Inflammatory macrophage treated with lipopolysaccharide for 4 hours (primary cell): ENCODE data around the gene SGPP2.

Source experiments
- DNase-seq: peaks from one replicate; pipeline ENCODE4 v3.0.0-alpha.2; 2020

The SGPP2 gene

DNA sequence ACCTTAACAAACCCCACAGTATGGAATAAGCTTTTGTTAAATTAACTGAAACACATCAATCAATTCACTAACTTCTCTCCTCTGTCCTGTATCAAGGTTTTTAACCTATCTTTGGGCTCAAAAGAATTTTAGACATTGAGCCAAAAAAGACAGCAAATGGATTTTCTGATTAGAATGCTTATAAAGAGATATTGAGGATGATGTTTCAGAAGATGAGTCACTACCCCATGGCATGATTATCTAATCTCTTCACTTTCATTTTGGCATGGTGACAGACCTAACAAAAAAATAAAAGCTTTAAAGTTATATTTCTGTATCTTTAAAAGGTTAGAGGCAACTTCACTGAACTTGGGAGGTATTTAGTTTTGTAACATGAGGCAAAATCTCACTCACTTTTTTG lies 55.5 kb downstream of the SGPP2 start:
- peak; percentile 68 for DNase-seq

DNA sequence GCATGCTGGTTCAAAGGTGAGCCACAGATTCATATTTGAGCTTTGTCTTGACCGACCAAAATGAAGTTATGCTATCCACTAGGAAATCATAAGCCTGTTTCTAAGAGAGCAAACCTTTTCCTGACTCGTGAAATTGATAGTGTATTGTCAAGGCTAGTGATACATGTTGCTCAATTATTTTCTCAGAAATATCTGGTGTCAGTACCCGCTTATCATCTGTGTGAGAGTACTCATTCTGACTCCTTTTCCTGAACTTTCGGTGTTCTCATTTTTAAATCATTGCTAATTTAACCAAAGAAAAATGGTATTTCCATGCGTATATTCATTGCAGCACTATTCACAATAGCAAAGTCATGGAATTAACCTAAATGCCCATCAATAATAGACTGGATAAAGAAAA lies 56.2 kb downstream of the SGPP2 start:
- DNase-seq, result no peak

DNA sequence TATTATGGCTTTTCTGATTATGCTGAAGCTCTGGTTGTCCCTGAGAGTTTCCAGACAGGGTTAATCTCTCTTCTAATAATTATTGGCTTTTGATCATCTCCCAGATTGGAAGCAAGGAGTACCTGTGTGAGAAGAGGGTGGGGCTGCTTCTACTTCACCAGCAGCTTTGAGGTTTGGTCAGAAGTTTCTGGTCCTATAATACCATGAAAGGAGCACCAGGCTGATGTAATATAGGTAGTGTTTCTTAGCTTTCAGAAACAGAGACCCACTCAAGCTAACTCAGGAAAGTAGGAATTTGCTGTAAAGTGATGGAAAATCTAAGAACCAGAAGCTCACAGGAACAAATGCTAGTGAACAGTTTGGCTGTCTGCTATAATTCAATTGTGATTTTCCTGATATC lies 57.6 kb downstream of the SGPP2 start:
- no peak for DNase-seq

DNA sequence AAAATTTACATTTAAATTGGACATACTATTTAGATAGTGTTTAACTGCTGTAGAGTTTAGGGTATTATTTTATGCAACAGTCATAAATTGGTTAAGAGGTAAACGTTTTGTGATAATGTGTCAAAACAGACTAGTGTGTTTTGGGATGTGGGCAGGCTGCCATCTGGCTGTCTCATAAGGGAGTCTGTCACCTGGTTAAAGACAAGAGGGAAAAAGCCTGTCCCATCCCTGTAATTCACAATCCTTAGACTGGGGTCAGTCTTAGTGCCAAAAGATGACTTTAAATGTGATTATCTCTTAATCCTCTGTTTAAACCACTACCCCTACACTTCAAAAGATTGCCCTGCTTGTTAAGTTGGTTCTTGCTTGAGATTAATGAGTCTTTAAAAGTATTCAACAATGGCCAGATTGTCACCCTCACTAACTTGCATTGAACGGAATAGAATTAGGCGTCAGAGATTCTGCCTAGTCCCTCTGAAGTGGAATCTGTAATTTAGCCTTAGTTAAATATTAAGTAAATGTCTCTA lies 59.2 kb downstream of the SGPP2 start:
- peak; percentile 17 for DNase-seq

DNA sequence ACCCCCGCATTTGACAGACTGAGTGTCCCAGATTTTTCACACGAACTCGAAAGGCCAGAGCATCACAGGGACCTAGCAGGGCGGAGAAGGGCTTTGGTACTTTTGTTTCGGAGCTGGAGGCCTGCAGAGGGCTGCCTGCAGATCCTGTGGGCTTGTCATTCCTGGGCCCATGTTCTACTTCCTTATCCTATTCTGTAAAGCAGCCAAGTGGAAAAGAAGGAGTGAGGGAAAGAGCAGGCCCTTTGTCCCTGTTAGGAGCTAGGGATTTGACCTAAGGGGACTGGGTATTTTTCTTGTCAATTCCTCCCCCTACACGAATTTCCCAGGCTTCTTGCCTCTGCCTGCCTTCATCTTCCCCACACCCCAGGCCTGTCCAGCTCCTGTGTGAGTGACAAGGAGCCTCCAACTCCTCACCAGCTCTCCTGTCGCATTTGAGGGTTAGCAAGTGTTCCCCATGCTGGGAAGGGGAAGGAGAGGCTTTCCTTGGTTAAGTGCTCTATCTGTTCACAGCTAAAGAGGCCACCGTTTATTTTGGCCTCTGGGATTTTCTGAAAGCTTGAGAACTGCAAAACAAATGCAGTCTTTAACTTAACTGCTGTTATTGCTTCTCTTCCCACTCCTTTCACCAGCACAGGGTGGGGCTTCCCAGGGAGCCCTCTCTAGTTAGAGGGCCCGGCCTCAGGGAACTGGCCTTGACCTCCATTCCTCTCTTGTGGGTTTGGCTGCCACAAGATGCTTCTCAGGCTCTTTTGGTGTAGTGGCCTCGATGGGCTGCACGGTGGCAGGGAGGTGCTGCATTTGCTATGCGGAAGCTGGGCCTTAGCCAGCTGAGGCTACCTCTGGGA lies 61.2 kb downstream of the SGPP2 start:
- DNase-seq, result no peak

DNA sequence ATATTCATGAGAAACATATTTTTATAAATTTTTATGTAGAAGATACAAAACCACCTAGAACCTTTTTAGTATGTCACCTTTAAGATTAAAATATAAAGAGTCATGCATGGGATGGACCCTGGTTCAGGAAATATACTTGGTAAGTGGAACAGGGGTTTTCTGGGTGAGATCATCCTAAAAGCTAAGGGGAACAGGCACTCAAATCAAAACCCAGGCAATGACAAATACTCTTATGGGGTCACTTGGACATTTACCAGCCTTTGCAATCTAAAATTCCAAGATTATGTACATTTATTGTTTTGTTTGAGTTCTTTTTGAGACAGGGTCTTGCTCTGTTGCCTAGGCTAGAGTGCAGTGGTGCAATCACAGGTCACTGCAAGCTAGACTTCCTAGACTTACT lies 65.8 kb downstream of the SGPP2 start:
- DNase-seq, result peak; percentile 65

DNA sequence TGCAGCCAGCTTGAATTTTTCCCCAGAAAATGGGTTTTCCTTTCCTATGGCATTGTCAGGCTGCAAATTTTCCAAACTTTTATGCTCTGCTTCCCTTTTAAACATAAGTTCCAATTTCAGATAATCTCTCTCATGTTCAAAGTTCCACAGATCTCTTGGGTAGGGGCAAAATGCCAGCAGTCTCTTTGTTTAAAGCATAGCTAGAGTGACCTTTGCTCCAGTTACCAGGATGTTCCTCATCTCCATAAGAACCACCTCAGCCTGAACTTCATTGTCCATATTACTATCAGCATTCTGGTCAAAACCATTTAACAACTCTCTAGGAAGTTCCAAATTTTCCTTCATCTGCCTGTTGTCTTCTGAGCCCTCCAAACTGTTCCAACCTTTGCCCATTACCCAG lies 68.3 kb downstream of the SGPP2 start:
- no peak for DNase-seq

DNA sequence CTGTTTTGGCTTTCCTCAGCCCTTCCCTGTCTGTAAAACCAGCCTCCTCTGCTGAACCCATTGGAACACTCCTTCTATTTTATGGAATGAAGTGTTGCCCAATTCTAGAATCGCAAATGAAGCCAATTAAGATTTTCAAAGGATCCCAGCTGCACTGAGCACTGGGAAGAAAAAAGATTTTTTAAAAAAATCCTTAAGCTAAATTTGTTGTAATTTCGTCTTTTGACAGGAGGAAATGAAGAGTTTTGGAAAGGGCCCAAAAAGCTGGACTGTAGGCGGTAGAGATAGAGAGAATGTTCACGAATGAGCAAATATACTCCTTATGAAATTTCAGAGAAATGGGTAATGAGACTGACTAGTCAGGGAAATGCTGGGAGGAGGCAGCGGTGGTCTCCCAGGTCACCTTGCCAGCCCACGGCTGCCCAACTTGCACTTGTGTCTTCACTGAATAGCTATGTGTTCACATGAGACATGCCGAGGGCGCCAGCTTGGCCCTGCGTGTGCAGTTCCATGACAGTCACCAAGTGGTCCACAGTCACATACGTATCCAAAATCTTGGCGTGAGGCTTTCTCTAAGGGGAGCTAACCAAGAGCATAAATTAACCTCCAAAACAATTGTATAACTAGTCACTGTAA lies 69.9 kb downstream of the SGPP2 start:
- DNase-seq, result no peak

DNA sequence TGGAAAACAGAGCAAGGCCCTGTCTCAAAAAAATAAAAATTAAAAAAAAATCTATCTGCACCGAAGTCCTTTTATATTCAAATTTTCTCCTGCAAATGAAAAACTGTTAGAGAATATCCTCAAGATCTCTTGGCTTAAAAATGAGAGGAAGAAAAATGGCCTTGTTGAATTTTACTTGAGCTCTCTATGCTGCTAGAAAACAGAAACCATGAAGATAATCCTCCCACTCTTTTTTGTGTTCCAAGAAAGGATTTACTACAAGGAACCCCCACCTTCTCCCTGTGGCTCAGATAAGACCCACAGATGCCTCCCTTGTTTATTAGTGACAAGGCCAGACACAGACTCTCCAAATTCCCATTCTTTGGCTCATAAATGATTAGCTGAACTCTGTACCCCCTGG lies 71.0 kb downstream of the SGPP2 start:
- DNase-seq, result no peak

DNA sequence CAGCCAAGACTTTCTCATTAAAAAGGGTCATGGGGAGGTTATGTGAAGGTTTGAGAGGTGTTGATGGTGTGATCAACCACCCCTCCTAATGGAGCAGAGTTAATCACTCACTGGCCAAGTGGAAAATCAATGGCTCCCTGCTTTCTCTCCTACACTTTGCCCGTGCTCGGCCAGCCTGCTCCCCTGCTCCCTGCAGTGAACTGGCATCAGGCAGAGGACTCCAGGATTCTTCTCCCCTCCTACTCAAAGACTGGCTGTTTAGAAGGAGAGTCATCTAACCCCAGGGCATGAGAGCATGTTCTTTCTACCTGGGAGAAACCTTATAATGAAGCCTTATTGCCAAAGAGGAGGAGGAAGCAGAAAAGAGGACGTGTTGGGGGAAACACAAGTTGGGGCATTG lies 74.9 kb downstream of the SGPP2 start:
- DNase-seq, result no peak

DNA sequence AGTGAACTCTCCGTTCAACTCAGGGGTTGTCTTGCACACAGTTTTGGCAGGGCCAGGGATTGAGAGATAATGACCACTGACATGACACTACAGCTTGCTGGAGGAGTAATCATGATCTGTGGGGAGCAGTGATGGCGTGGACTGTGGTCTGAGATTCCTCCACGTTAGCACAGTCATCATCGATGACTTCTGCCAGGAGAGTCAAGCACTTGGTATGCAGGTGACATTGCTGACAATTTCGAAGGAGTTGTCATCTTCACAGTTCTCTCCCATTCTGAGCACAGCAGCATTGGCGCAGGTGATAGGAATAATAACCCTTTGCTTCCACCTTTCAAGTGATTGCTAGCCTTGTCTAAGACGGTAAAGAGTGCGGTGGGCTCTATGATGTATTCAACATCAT lies 79.8 kb downstream of the SGPP2 start:
- DNase-seq, result no peak

DNA sequence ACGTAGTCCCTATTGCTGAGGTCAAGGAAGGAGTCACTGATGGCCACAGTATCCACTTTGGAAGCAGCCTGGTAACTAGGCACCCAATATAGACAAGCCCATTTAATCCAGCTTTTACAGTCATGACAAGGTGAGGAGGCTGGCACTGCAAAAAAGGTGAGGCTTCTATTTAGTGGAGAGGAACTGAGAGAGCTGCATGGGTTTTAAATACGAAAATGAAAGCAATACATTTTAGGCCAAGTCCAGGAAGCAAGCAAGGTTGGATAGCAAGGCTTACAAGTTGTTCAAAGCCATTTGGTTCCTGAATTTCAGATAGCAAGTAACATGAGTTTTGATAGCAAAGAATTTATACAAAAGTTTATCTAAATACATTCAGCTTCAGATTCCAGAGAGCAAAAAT lies 80.4 kb downstream of the SGPP2 start:
- peak; percentile 23 for DNase-seq

DNA sequence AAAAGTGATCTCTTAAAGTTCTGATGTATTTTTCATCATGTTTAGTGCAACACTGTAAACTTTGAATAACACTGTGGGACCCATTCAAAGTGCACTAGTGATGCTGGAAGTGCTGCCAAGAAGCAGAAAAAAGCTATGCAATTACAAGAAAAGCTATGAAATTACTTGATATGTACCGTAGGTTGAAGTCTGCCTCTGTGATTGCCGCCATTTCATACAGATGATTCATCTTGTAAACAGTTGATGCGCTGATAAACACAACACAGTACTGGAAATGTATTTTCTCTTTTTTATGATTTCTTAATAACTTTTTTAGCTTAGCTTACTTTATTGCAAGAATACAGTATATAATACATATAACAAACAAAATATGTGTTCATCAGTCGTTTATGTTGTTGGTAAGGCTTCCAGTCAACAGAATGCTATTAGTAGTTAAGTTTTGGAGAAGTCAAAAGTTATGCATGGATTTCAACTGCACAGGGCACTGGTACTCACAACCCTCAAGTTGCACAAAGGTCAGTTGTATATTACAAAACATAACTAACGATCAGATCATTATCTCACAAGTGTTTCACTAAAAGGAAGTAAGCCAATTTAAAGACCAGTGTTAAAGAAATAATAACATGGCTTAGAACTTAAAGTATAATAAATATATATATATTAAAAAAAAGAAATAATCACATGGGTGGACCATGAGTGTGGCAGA lies 82.0 kb downstream of the SGPP2 start:
- DNase-seq, result peak; percentile 8

DNA sequence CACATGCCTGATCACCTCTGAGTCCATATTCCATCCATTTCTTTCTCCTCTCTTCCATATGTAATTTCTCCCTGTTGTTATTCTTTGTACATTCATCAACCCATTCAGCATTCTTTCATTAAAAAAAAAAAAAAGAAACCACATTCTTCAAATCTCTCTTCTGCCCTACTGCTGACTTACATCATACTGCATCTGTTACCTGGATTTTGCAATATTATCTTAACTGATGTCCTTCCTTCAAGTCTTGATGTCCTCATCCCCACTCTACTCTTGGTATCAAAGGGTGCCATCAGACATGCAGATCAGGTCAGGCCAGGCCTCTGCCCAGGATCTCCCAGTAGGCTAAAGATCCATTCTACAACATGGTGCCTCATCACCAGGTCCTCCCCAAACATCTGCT lies 90.6 kb downstream of the SGPP2 start:
- DNase-seq, result no peak

DNA sequence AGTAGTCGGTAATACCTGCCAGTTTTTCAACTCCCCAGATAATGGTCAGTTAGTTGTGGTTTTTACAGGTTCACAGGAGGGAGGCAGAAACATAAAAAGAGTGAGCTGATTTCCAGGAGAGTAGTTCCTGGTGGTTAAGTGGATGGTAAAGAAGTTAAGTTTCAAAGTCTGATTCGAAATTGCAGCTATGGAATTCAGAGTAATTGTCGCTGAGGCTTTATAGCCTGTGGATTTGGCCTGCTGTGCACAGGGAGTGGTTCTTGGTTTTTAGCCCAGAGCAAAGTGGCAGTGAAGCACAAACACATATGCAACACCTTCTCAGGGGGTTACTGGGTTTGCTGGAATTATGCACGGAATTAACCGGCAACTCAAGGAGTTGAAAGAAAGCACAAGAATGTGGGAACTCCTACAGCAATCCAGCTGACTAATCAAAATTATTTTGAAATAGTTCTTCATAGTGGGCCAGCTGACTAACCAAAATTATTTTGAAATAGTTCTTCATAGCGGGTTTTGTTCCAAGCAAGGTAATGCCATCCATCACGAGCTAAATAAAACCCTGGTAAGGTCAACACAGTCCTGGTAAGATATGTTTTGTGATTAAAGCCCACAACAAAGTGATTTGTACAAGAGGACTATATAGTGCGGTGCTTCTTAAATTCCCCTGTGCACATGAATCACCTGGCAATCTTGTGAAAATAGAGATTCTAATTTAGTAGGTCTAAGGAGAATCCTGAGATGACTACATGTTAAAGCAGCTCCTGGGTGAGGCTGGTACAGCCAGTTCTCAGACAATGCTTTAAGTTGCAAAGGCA lies 94.4 kb downstream of the SGPP2 start:
- DNase-seq, result peak; percentile 32

DNA sequence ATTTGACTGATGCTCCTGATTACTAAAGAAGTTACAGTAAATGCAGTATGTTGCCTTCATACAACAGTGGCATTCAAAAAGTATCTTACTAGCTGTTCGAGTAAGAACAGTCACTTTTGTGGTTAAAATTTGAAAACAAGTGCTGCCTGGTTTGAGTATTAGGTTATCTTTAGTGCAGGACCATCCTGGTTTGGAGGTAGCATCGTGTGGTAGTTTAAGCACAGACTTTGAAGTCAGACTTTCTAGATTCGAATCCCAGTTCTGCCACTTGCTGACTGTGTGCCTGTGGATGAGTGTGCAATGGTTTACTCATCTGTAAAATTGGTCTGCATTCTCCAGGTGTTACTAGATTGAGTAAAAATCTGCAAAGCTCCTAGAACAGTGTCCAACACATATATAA lies 96.8 kb downstream of the SGPP2 start:
- DNase-seq, result no peak

DNA sequence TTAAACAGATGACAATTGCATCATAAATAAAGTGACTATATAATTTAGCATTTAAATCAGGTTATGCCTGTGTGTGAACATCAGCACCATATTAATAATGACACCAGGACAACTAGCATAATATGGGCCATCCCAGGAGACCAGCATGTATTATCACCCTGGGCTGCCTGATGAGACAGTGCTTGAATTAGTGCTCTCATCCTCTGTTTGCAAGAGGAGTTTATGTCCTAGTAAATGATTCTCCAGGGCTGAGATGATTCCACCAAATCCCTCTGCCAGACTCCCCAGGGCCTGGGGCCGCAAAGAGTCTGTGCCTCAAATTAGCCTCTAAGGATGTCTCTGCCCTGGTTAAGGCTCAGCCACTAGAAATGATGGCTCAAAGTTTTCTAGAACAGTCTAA lies 97.7 kb downstream of the SGPP2 start:
- DNase-seq, result peak; percentile 11

DNA sequence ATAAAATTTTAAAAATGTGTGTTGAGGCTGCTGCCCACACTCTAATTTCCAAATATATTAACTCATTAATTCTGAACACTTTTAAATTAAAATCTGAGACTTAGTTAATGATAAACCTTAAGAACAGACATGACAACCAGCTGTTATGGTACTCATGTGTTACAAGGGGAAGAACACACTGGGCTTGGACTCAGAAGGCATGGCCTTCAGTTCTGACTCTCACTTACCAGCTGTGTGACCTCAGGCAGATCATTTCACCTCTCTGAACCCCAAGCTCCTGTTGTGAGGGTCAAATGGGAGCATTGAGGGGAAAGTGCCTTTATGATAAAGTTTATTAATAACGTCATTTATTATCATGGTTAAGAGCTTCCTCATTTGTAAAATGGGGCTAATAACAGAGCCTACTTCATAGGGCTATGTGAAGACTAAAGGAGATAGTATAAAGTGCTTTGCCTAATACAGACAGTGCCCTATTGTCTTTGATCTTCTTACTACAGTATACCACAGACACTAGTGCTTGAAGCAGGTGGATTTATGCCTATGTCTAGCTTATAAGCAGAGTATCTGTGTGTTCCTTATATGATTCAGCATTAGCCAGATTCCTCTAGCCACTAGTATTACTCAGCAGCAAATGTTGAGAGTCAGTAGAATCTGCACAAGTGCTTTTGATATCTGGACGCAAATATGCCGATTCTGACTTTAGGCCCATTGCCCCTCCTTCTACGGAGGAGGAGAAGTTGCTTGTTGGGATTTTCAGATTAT lies 99.6 kb downstream of the SGPP2 start:
- DNase-seq, result no peak

DNA sequence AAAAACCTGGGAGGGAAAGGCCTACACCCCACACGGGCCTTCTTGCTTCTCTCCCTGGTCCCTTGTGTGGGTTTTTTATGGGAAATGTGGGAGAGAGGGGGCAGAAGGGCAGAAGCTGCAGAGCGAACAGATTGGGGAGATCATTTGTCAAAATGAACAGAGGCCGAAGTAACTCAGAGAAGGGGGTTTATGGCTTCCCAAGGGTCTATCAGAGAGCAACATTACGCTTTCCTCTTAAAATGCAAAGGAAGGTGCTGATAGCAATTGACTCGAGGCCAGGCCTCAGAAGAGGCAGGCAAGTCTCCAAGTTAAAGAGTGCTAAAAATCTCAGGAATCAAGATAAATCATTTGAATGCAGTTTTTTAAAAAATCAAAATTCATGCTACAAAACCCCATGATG lies 101.5 kb downstream of the SGPP2 start:
- DNase-seq, result no peak

DNA sequence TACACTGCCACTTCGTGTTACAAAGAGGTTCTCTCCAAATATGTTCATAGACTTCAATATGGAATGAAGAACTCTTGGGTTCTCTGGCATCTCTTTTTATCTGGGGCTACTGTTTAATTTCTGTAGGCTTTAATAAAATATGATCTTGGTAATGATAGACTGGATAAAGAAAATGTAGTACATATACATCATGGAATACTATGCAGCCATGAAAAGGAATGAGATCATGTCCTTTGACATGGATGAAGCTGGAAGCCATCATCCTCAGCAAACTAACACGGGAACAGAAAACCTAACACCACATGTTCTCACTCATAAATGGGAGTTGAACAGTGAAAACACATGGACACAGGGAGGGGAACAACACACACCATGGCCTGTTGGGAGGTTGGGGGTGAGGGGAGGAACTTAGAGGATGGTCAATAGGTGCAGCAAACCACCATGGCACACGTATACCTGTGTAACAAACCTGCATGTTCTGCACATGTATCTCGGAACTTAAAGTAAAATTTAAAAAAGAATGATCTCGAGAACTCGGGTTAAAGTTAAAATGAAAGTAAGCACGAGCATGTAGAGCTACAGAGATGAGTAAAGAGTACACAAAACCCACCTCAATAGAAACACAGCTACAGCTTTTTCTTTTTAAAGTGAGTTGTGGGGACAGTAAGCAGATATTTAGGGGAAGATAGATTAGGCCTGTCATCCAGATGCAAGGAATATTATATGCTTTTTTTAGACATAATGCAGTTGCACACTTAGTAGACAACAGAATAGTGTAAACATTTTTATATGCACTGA lies 102.3 kb downstream of the SGPP2 start:
- DNase-seq, result no peak

DNA sequence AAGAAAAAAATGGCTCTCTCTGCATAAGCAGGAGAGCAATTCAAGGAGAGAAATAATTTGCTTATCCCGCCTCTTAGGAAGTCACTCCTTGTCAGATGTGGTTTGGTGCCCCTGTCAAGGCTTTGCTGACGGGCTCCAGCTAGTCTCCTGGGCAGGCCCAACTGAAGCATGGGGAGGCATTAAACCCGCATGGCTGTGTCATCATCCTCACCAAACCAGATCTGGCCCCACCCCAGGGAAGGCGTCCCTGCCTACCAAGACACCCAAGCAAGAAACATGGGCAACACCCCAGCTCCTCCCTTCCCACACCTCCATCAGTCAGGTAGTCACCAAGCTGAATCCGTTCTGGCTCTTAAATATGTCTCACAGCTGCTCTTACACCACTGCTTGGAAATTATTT lies 108.0 kb downstream of the SGPP2 start:
- DNase-seq, result no peak
